Suprapubic skin (tissue), 3 donors: ENCODE results near the gene ERO1A.

Experiments used
- POLR2A ChIP-seq, 2 donors: fragments of 450-650 bp; IDR thresholded peaks; one replicate each; pipeline ENCODE4 v1.6.1; 2017; ENCODE audit warnings: antibody characterized with exemption in 2 of 2, mild to moderate bottlenecking in 2 of 2, moderate library complexity in 2 of 2
- TF ChIP-seq, protein P1 (sequence below), 2 donors: fragments of 200-600 bp in 1 of 2; fragments of 450-650 bp in 1 of 2; sonication (generic) in 1 of 2; IDR thresholded peaks; one replicate each; pipeline ENCODE4 v1.5.1; 2016 to 2019; ENCODE audit warnings: antibody characterized with exemption in 2 of 2, mild to moderate bottlenecking in 1 of 2, moderate library complexity in 1 of 2

DNA sequence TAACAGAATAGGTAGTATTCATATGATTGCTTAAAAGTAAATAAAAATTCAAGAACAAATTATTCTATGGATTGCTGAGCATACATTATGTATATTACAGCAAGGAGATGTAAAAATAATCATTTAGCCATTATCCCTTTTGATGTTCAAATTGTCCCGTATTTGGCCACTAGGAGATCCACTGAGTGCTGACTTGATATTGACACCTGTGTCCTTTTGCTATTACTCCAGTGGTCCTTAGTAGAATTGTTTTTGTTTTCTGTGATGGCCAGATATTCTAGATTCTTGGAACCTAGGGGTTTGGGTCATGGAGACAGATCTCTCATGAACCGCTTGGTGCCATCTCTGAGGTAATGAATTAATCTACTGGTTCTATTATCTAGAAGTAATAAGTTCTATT is 16.8 kb downstream of the ERO1A start:
- TF ChIP-seq, protein P1, sequence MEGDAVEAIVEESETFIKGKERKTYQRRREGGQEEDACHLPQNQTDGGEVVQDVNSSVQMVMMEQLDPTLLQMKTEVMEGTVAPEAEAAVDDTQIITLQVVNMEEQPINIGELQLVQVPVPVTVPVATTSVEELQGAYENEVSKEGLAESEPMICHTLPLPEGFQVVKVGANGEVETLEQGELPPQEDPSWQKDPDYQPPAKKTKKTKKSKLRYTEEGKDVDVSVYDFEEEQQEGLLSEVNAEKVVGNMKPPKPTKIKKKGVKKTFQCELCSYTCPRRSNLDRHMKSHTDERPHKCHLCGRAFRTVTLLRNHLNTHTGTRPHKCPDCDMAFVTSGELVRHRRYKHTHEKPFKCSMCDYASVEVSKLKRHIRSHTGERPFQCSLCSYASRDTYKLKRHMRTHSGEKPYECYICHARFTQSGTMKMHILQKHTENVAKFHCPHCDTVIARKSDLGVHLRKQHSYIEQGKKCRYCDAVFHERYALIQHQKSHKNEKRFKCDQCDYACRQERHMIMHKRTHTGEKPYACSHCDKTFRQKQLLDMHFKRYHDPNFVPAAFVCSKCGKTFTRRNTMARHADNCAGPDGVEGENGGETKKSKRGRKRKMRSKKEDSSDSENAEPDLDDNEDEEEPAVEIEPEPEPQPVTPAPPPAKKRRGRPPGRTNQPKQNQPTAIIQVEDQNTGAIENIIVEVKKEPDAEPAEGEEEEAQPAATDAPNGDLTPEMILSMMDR (IDR thresholded peaks at IDR 0.05): no peak
- no peak for TF ChIP-seq POLR2A (IDR thresholded peaks at IDR 0.05)
